ENCODE measurements around the gene NSD2.

Gene NSD2

GRCh38 chr4:1971456-1972200 lies 100.4 kb downstream of the NSD2 start:
- DNase-seq, result no peak

- no peak for DNase-seq
Measured at GRCh38 chr4:1972414-1972813, 101.2 kb downstream of the NSD2 start.

GRCh38 chr4:1973218-1973617 lies 102.0 kb downstream of the NSD2 start:
- no peak for DNase-seq

- no peak for DNase-seq
Measured at GRCh38 chr4:1973661-1974060, 102.5 kb downstream of the NSD2 start.

- no peak for DNase-seq
Measured at GRCh38 chr4:1974840-1975239, 103.6 kb downstream of the NSD2 start.

GRCh38 chr4:1975391-1975801 lies 104.2 kb downstream of the NSD2 start:
- DNase-seq, result no peak

GRCh38 chr4:1975880-1976279 lies 104.7 kb downstream of the NSD2 start:
- DNase-seq, result no peak

GRCh38 chr4:1976416-1977352 lies 105.5 kb downstream of the NSD2 start:
- DNase-seq, result no peak

- DNase-seq, result no peak
Measured at GRCh38 chr4:1978226-1978625, 107.0 kb downstream of the NSD2 start.

GRCh38 chr4:1978741-1979476 lies 107.7 kb downstream of the NSD2 start:
- DNase-seq, result no peak

GRCh38 chr4:1979477-1980196 lies 108.4 kb downstream of the NSD2 start:
- DNase-seq, result no peak

GRCh38 chr4:1980561-1981041 lies 109.4 kb downstream of the NSD2 start:
- no peak for DNase-seq

GRCh38 chr4:1981251-1982058 lies 110.3 kb downstream of the NSD2 start:
- no peak for DNase-seq

GRCh38 chr4:1982124-1983052 lies 111.2 kb downstream of the NSD2 start:
- DNase-seq, result no peak

GRCh38 chr4:1983053-1983845 lies 112.1 kb downstream of the NSD2 start:
- no peak for DNase-seq

GRCh38 chr4:1983846-1984405 lies 112.7 kb downstream of the NSD2 start:
- DNase-seq, result no peak

- DNase-seq, result no peak
Measured at GRCh38 chr4:1984406-1985191, 113.4 kb downstream of the NSD2 start.

GRCh38 chr4:1985294-1985693 lies 114.1 kb downstream of the NSD2 start:
- DNase-seq, result no peak

Data from right kidney (tissue), 1 donor.